Measurements from ENCODE around the gene ZNF3. TPM values are rescaled to one million over a fixed set of nuclear protein-coding genes. Genes with fewer than 3 reads are reported as not detected.

ZNF3 gene
- total RNA-seq, 4 donors from 2014 or later, result 14.5 to 25.4 (median 17.9) TPM

DNA sequence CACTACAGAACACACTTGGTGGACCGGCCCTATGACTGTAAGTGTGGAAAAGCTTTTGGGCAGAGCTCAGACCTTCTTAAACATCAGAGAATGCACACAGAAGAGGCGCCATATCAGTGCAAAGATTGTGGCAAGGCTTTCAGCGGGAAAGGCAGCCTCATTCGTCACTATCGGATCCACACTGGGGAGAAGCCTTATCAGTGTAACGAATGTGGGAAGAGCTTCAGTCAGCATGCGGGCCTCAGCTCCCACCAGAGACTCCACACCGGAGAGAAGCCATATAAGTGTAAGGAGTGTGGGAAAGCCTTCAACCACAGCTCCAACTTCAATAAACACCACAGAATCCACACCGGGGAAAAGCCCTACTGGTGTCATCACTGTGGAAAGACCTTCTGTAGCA is 17.4 kb downstream of the ZNF3 start:
- DNase-seq (ENCODE audit: low spot score) (no peak), ATAC-seq (ENCODE audit: low FRiP score) (no peak)
- no peak for TF ChIP-seq CTCF (IDR thresholded peaks at IDR 0.05)

DNA sequence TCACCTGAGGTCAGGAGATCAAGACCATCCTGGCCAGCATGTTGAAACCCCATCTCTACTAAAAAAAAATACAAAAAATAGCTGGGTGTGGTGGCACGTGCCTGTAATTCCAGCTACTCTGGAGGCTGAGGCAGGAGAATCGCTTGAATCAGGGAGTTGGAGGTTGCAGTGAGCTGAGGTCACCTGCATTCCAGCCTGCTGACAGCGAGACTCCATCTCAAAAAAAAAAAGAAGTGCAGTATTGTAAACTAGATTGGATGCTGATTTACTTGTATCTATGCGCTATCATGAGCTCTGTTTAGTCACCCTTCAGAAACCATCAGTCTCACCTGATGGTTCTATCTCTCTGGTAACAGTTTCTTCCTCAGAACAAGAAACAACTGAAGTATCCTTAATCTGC is 18.1 kb downstream of the ZNF3 start:
- ATAC-seq (ENCODE audit: low FRiP score) (no peak), DNase-seq (ENCODE audit: low spot score) (no peak)
- TF ChIP-seq CTCF (IDR thresholded peaks at IDR 0.05), result no peak

GRCh38 chr7:100061518-100062193 is 19.9 kb downstream of the ZNF3 start:
- ATAC-seq (ENCODE audit: low FRiP score) (no peak), DNase-seq (ENCODE audit: low spot score) (no peak)
- TF ChIP-seq CTCF (IDR thresholded peaks at IDR 0.05), result no peak

DNA sequence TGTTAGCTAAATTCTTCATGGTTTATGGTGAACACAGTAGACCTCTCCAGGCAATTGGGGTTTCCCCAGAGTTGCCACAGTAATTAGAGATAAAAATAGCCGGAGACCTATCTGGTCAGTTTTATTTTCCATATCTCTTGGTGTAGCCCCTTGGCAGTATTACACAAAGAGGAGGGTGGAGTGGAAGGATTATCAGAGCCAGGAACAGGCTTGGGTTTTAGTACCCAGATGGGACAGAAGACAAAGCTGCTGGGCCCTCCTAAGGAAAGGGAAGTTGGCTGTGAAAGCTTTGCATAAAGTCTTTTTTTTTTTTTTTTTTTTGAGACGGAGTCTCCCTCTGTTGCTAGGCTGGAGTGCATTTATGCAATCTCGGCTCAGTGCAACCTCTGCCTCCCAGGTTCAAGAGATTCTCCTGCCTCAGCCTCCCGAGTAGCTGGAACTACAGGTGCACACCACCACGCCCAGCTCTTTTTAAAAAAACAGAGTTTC is 22.2 kb downstream of the ZNF3 start:
- ATAC-seq (ENCODE audit: low FRiP score) (no peak), DNase-seq (ENCODE audit: low spot score) (no peak)
- TF ChIP-seq CTCF (IDR thresholded peaks at IDR 0.05), result no peak

- TF ChIP-seq CTCF (IDR thresholded peaks at IDR 0.05), result no peak
- ATAC-seq (ENCODE audit: low FRiP score), result no peak
- no peak for DNase-seq (ENCODE audit: low spot score)
These were observed 24.5 kb downstream of the ZNF3 start for GRCh38 chr7:100057006-100057405.

GRCh38 chr7:100053215-100053614 is 28.3 kb downstream of the ZNF3 start:
- TF ChIP-seq CTCF (IDR thresholded peaks at IDR 0.05), result no peak
- DNase-seq (ENCODE audit: low spot score) (no peak), ATAC-seq (ENCODE audit: low FRiP score) (peak; percentile 59)

DNA sequence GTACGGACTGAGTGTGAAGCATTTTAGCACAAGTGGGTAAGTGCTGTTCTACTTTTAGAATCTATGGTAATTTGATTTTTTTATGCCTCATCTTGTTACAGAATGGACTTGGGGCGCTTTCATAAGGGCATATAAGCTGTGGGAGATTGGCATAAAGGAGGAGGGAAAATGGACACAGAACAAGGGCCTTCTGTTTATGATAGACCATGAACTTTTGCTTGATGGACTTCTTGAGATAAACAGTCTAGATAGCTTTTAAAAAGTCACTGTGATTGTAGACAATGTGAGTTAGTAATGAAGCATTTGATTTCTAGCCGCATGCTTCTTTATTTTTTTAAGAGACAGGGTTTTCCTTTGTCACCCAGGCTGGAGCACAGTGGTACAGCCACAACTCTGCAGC is 29.9 kb downstream of the ZNF3 start:
- TF ChIP-seq CTCF (IDR thresholded peaks at IDR 0.05), result no peak
- DNase-seq (ENCODE audit: low spot score) (no peak), ATAC-seq (ENCODE audit: low FRiP score) (no peak)
